Coronary artery (tissue), 2 donors: Measurements from ENCODE around the gene RNF2.

Source experiments
- DNase-seq: peaks from one replicate; pipeline ENCODE4 v3.0.0-alpha.2; 2017; ENCODE audit warnings: low spot score
- H3K27ac ChIP-seq, 2 donors: fragments of 200-600 bp; sonication (generic); one replicate each; pipeline ENCODE4 v1.5.1; 2016 to 2019
- H3K4me3 ChIP-seq: fragments of 200-600 bp; sonication (generic); 2 replicates; pipeline ENCODE4 v1.5.1; 2016; ENCODE audit warnings: mild to moderate bottlenecking, moderate library complexity
- CTCF ChIP-seq: fragments of 200-600 bp; sonication (generic); IDR thresholded peaks from one replicate; pipeline ENCODE4 v1.5.1; 2019; ENCODE audit warnings: antibody characterized with exemption

Gene RNF2

GRCh38 chr1:185040408-185040735 lies 5.0 kb upstream of the RNF2 start:
- no peak for DNase-seq
- Histone ChIP-seq H3K4me3 (no peak overlapping the region), H3K27ac (no peak overlapping the region)
- TF ChIP-seq CTCF: no peak

GRCh38 chr1:185041742-185042141 lies 3.6 kb upstream of the RNF2 start:
- Histone ChIP-seq H3K27ac (no peak overlapping the region), H3K4me3 (no peak overlapping the region)
- TF ChIP-seq CTCF: no peak
- no peak for DNase-seq

- no peak for DNase-seq
- no peak overlapping the region for H3K27ac ChIP-seq
- no peak for TF ChIP-seq CTCF
- H3K4me3 ChIP-seq: no peak overlapping the region
Measured at GRCh38 chr1:185042737-185043136, 2.6 kb upstream of the RNF2 start.

GRCh38 chr1:185044387-185044786 lies 971 bp upstream of the RNF2 start:
- no peak for TF ChIP-seq CTCF
- peak overlapping the region; percentile 67 to 82 for H3K27ac ChIP-seq
- DNase-seq: no peak
- peak overlapping the region; percentile 72 for H3K4me3 ChIP-seq

- H3K4me3 ChIP-seq: peak overlapping the region; percentile 72
- peak overlapping the region; percentile 67 to 82 for H3K27ac ChIP-seq
- no peak for TF ChIP-seq CTCF
- peak; percentile 73 for DNase-seq
Measured at GRCh38 chr1:185045814-185046492, 595 bp downstream of the RNF2 start.

- DNase-seq: no peak
- no peak overlapping the region for H3K27ac ChIP-seq
- TF ChIP-seq CTCF: no peak
- peak overlapping the region; percentile 72 for H3K4me3 ChIP-seq
Measured at GRCh38 chr1:185046668-185047067, 1.3 kb downstream of the RNF2 start.

GRCh38 chr1:185049670-185050069 lies 4.3 kb downstream of the RNF2 start:
- Histone ChIP-seq H3K27ac (no peak overlapping the region), H3K4me3 (no peak overlapping the region)
- TF ChIP-seq CTCF: no peak
- no peak for DNase-seq
